Neural progenitor cell (in vitro differentiated cells): ENCODE data around the gene DEPDC1. TPM values are rescaled to one million over a fixed set of nuclear protein-coding genes. Genes with fewer than 3 reads are reported as not detected.

Source experiments
- DNase-seq: peaks from one replicate; pipeline ENCODE4 v3.0.0-alpha.2; 2016; ENCODE audit warnings: low spot score
- H2AFZ ChIP-seq: fragments of 200-600 bp; sonication (generic); replicated peaks from 2 replicates; pipeline ENCODE4 v1.6.1; 2016; ENCODE audit warnings: antibody characterized with exemption
- H3F3A ChIP-seq: fragments of 200-600 bp; sonication (generic); 2 replicates; pipeline ENCODE4 v1.6.1; 2016; ENCODE audit warnings: antibody characterized with exemption, low read depth
- H3K27ac ChIP-seq: fragments of 200-600 bp; sonication (generic); 2 replicates; pipeline ENCODE4 v1.5.1; 2016; ENCODE audit warnings: mild to moderate bottlenecking
- H3K27me3 ChIP-seq: fragments of 200-600 bp; sonication (generic); 2 replicates; pipeline ENCODE4 v1.6.1; 2016; ENCODE audit warnings: mild to moderate bottlenecking, moderate library complexity
- H3K36me3 ChIP-seq: fragments of 200-600 bp; sonication (generic); 2 replicates; pipeline ENCODE4 v1.5.1; 2016
- H3K4me1 ChIP-seq: fragments of 200-600 bp; sonication (generic); 2 replicates; pipeline ENCODE4 v1.6.1; 2016; ENCODE audit warnings: mixed run types
- H3K4me2 ChIP-seq: fragments of 200-600 bp; sonication (generic); 2 replicates; pipeline ENCODE4 v1.6.1; 2016
- H3K4me3 ChIP-seq: fragments of 200-600 bp; sonication (generic); 2 replicates; pipeline ENCODE4 v1.5.1; 2016
- H3K79me2 ChIP-seq: fragments of 200-600 bp; sonication (generic); 2 replicates; pipeline ENCODE4 v1.6.1; 2016; ENCODE audit warnings: low read depth
- H3K9ac ChIP-seq: fragments of 200-600 bp; sonication (generic); 2 replicates; pipeline ENCODE4 v1.6.1; 2016
- H3K9me3 ChIP-seq: fragments of 200-600 bp; sonication (generic); 2 replicates; pipeline ENCODE4 v1.5.1; 2016; ENCODE audit warnings: low read depth
- H4K20me1 ChIP-seq: fragments of 200-600 bp; sonication (generic); 2 replicates; pipeline ENCODE4 v1.6.1; 2016; ENCODE audit warnings: low read depth
- H3K27ac Mint-ChIP-seq: 3 replicates; pipeline ENCODE4 v1.8.0; 2021; ENCODE audit warnings: mixed read lengths
- H3K27me3 Mint-ChIP-seq: 2 replicates; pipeline ENCODE4 v1.8.0; 2022; ENCODE audit warnings: low read depth, mild to moderate bottlenecking, inconsistent platforms, moderate library complexity, mixed read lengths; ENCODE audit not compliant: insufficient read depth
- H3K36me3 Mint-ChIP-seq: 3 replicates; pipeline ENCODE4 v1.8.0; 2021; ENCODE audit warnings: mixed read lengths
- H3K4me1 Mint-ChIP-seq: 3 replicates; pipeline ENCODE4 v1.8.0; 2021; ENCODE audit warnings: mixed read lengths
- H3K4me3 Mint-ChIP-seq: 3 replicates; pipeline ENCODE4 v1.8.0; 2021; ENCODE audit warnings: mild to moderate bottlenecking, moderate library complexity, mixed read lengths
- H3K9me3 Mint-ChIP-seq: 3 replicates; pipeline ENCODE4 v1.8.0; 2020; ENCODE audit warnings: mixed read lengths
- CTCF ChIP-seq: fragments of 200-600 bp; sonication (generic); IDR thresholded peaks from 2 replicates; pipeline ENCODE4 v1.5.1; 2017; ENCODE audit warnings: antibody characterized with exemption, mild to moderate bottlenecking
- EZH2 ChIP-seq: fragments of 200-600 bp; sonication (generic); IDR thresholded peaks from 2 replicates; pipeline ENCODE4 v1.6.1; 2017; ENCODE audit warnings: antibody characterized with exemption, mild to moderate bottlenecking, moderate library complexity
- EZH2phosphoT487 ChIP-seq: fragments of 200-600 bp; sonication (generic); IDR thresholded peaks from 2 replicates; pipeline ENCODE4 v1.6.1; 2017; ENCODE audit warnings: antibody characterized with exemption
- total RNA-seq: library from RNA; depleted of rRNA; stranded (reverse); fragments of >200 nt; gene quantifications from 2 replicates; pipeline ENCODE4 v1.2.3, GENCODE V29; 2015; ENCODE audit warnings: low replicate concordance

The DEPDC1 gene
- total RNA-seq, 1 donor from 2014 or later, result 144 TPM

- Histone ChIP-seq H4K20me1 (no peaks in the 10 kb centered on the region), H3K27me3 (no peaks in the 10 kb centered on the region), H2AFZ (no peak overlapping the region), H3K79me2 (no peaks in the 10 kb centered on the region), H3K9me3 (no peaks in the 10 kb centered on the region), H3K36me3 (no peaks in the 10 kb centered on the region), H3F3A (no peaks in the 10 kb centered on the region), H3K4me2 (no peak overlapping the region), H3K4me3 (no peak overlapping the region), H3K9ac (no peak overlapping the region), H3K27ac (no peak overlapping the region), H3K4me1 (no peaks in the 10 kb centered on the region)
- Mint-ChIP-seq H3K27ac (no peak overlapping the region), H3K27me3 (no peaks in the 10 kb centered on the region), H3K36me3 (no peaks in the 10 kb centered on the region), H3K9me3 (peaks cover 24% of the 10 kb centered on the region), H3K4me1 (no peaks in the 10 kb centered on the region), H3K4me3 (no peak overlapping the region)
- no peak for DNase-seq
- TF ChIP-seq EZH2phosphoT487 (no peak), EZH2 (no peak)
These were observed 9.5 kb upstream of the DEPDC1 start for GRCh38 chr1:68506386-68506785.

GRCh38 chr1:68503085-68503484 lies 6.2 kb upstream of the DEPDC1 start:
- no peaks in the 10 kb centered on the region for H3F3A ChIP-seq
- H3K9ac ChIP-seq, result no peak overlapping the region
- H3K4me1 ChIP-seq, result no peaks in the 10 kb centered on the region
- H3K9me3 ChIP-seq, result no peaks in the 10 kb centered on the region
- H3K79me2 ChIP-seq, result no peaks in the 10 kb centered on the region
- no peak for DNase-seq
- Mint-ChIP-seq H3K9me3 (peaks cover 36% of the 10 kb centered on the region), H3K4me1 (no peaks in the 10 kb centered on the region), H3K36me3 (no peaks in the 10 kb centered on the region), H3K4me3 (no peak overlapping the region), H3K27me3 (no peaks in the 10 kb centered on the region), H3K27ac (no peak overlapping the region)
- H4K20me1 ChIP-seq, result no peaks in the 10 kb centered on the region
- no peaks in the 10 kb centered on the region for H3K27me3 ChIP-seq
- no peaks in the 10 kb centered on the region for H3K36me3 ChIP-seq
- H3K4me3 ChIP-seq, result no peak overlapping the region
- H3K4me2 ChIP-seq, result no peak overlapping the region
- no peak for TF ChIP-seq CTCF
- H3K27ac ChIP-seq, result no peak overlapping the region
- no peak overlapping the region for H2AFZ ChIP-seq

- Histone ChIP-seq H3K36me3 (peaks cover 14% of the 10 kb centered on the region), H3K4me2 (peak overlapping the region; percentile 83), H4K20me1 (peaks cover 12% of the 10 kb centered on the region), H3K27ac (no peak overlapping the region), H3F3A (no peaks in the 10 kb centered on the region), H3K9me3 (no peaks in the 10 kb centered on the region), H3K9ac (no peak overlapping the region), H2AFZ (peak overlapping the region; percentile 90), H3K4me3 (peak overlapping the region; percentile 81), H3K27me3 (no peaks in the 10 kb centered on the region), H3K79me2 (peaks cover 44% of the 10 kb centered on the region), H3K4me1 (peaks cover 22% of the 10 kb centered on the region)
- peaks cover 29% of the 10 kb centered on the region for H3K4me1 Mint-ChIP-seq
- peak overlapping the region; percentile 88 for H3K27ac Mint-ChIP-seq
- H3K36me3 Mint-ChIP-seq, result peaks cover 11% of the 10 kb centered on the region
- H3K9me3 Mint-ChIP-seq, result peaks cover 19% of the 10 kb centered on the region
- peaks cover 2% of the 10 kb centered on the region for H3K27me3 Mint-ChIP-seq
- peak overlapping the region; percentile 99 for H3K4me3 Mint-ChIP-seq
- no peak for DNase-seq
- TF ChIP-seq EZH2, result no peak
- TF ChIP-seq CTCF, result no peak
- TF ChIP-seq EZH2phosphoT487, result no peak
These were observed 446 bp upstream of the DEPDC1 start for GRCh38 chr1:68497358-68497698.

- Histone ChIP-seq H4K20me1 (peaks cover 12% of the 10 kb centered on the region), H3K9ac (peak overlapping the region; percentile 69), H3K4me2 (peak overlapping the region; percentile 83), H3K9me3 (no peaks in the 10 kb centered on the region), H3K27me3 (no peaks in the 10 kb centered on the region), H3K4me1 (peaks cover 22% of the 10 kb centered on the region), H3K36me3 (peaks cover 21% of the 10 kb centered on the region), H3F3A (no peaks in the 10 kb centered on the region), H3K4me3 (peak overlapping the region; percentile 81), H3K79me2 (peaks cover 56% of the 10 kb centered on the region), H3K27ac (peak overlapping the region; percentile 53), H2AFZ (peak overlapping the region; percentile 84)
- peaks cover 29% of the 10 kb centered on the region for H3K4me1 Mint-ChIP-seq
- peaks cover 14% of the 10 kb centered on the region for H3K9me3 Mint-ChIP-seq
- peaks cover 18% of the 10 kb centered on the region for H3K36me3 Mint-ChIP-seq
- H3K27ac Mint-ChIP-seq, result peak overlapping the region; percentile 99
- no peak for TF ChIP-seq EZH2phosphoT487
- no peak for TF ChIP-seq EZH2
- no peak for TF ChIP-seq CTCF
- peak; percentile 13 for DNase-seq
- peak overlapping the region; percentile 99 for H3K4me3 Mint-ChIP-seq
- H3K27me3 Mint-ChIP-seq, result peaks cover 2% of the 10 kb centered on the region
These were observed 758 bp downstream of the DEPDC1 start for GRCh38 chr1:68495968-68496679.
